ENCODE results near the gene ETV6.

Gene ETV6

GRCh38 chr12:11716794-11717518 is 67.5 kb downstream of the ETV6 start:
- DNase-seq (ENCODE audit: low read depth in 2 of 2), result no peak

GRCh38 chr12:11717519-11717961 is 68.1 kb downstream of the ETV6 start:
- DNase-seq (ENCODE audit: low read depth in 2 of 2), result no peak

- DNase-seq (ENCODE audit: low read depth in 2 of 2), result no peak
These were observed 68.6 kb downstream of the ETV6 start for GRCh38 chr12:11718105-11718504.

GRCh38 chr12:11718768-11719253 is 69.3 kb downstream of the ETV6 start:
- DNase-seq (ENCODE audit: low read depth in 2 of 2), result no peak

- no peak for DNase-seq (ENCODE audit: low read depth in 2 of 2)
These were observed 70.2 kb downstream of the ETV6 start for GRCh38 chr12:11719678-11720099.

- no peak for DNase-seq (ENCODE audit: low read depth in 2 of 2)
These were observed 72.6 kb downstream of the ETV6 start for GRCh38 chr12:11722071-11722470.

GRCh38 chr12:11722578-11723138 is 73.2 kb downstream of the ETV6 start:
- DNase-seq (ENCODE audit: low read depth in 2 of 2), result no peak

- no peak for DNase-seq (ENCODE audit: low read depth in 2 of 2)
These were observed 74.5 kb downstream of the ETV6 start for GRCh38 chr12:11723993-11724392.

- DNase-seq (ENCODE audit: low read depth in 2 of 2), result no peak
These were observed 75.4 kb downstream of the ETV6 start for GRCh38 chr12:11724888-11725311.

GRCh38 chr12:11725686-11726085 is 76.2 kb downstream of the ETV6 start:
- DNase-seq (ENCODE audit: low read depth in 2 of 2), result no peak

GRCh38 chr12:11726659-11727058 is 77.2 kb downstream of the ETV6 start:
- no peak for DNase-seq (ENCODE audit: low read depth in 2 of 2)

- DNase-seq (ENCODE audit: low read depth in 2 of 2), result no peak
These were observed 77.7 kb downstream of the ETV6 start for GRCh38 chr12:11727133-11727664.

GRCh38 chr12:11728154-11728755 is 78.8 kb downstream of the ETV6 start:
- DNase-seq (ENCODE audit: low read depth in 2 of 2), result no peak

- no peak for DNase-seq (ENCODE audit: low read depth in 2 of 2)
These were observed 79.5 kb downstream of the ETV6 start for GRCh38 chr12:11729008-11729407.

GRCh38 chr12:11729439-11730150 is 80.1 kb downstream of the ETV6 start:
- DNase-seq (ENCODE audit: low read depth in 2 of 2), result no peak

- DNase-seq (ENCODE audit: low read depth in 2 of 2), result no peak
These were observed 81.0 kb downstream of the ETV6 start for GRCh38 chr12:11730299-11731041.

- no peak for DNase-seq (ENCODE audit: low read depth in 2 of 2)
These were observed 81.5 kb downstream of the ETV6 start for GRCh38 chr12:11731042-11731357.

- DNase-seq (ENCODE audit: low read depth in 2 of 2), result no peak
These were observed 82.0 kb downstream of the ETV6 start for GRCh38 chr12:11731455-11731854.

- DNase-seq (ENCODE audit: low read depth in 2 of 2), result no peak
These were observed 82.5 kb downstream of the ETV6 start for GRCh38 chr12:11732023-11732422.

- DNase-seq (ENCODE audit: low read depth in 2 of 2), result no peak
These were observed 83.2 kb downstream of the ETV6 start for GRCh38 chr12:11732715-11733114.

- DNase-seq (ENCODE audit: low read depth in 2 of 2), result no peak
These were observed 85.2 kb downstream of the ETV6 start for GRCh38 chr12:11734580-11735180.

All from stimulated activated CD8-positive, alpha-beta memory T cell treated with anti-CD3 and anti-CD28 coated beads, Interleukin-2, amount 100 ng/mL, for 1 hour (primary cell).